ENCODE data around the gene ARID1A.

The ARID1A gene

GRCh38 chr1:26726784-26727183 lies 31.0 kb downstream of the ARID1A start:
- Histone ChIP-seq H3K79me2 (ENCODE audit: insufficient read depth, low read length) (peaks cover 99% of the 10 kb centered on the region), H3K4me2 (ENCODE audit: low read depth, low read length, poor library complexity, severe bottlenecking) (no peak overlapping the region), H3K4me3 (ENCODE audit: insufficient read depth, low read length, poor library complexity, severe bottlenecking) (no peak overlapping the region), H3K27ac (ENCODE audit: low read depth, low read length) (no peak overlapping the region), H3F3A (ENCODE audit: insufficient read depth) (peaks cover 17% of the 10 kb centered on the region; the same call in 1 of the 2 replicates), H3K9me2 (replicated peaks; ENCODE audit: insufficient read depth, low read length) (no peaks in the 10 kb centered on the region), H3K9ac (ENCODE audit: low read length) (no peak overlapping the region), H3K9me3 (ENCODE audit: insufficient read depth, low read length) (no peaks in the 10 kb centered on the region), H2AFZ (ENCODE audit: low read depth, low read length, severe bottlenecking) (no peak overlapping the region), H4K20me1 (ENCODE audit: low read depth, low read length) (peaks cover 29% of the 10 kb centered on the region), H3K27me3 (ENCODE audit: low read length) (no peaks in the 10 kb centered on the region), H3K36me3 (ENCODE audit: low read length) (peaks cover 19% of the 10 kb centered on the region)
- TF ChIP-seq EZH2phosphoT487 (conservative IDR thresholded peaks at IDR 0.05; ENCODE audit: low read length) (no peak), CTCF (IDR thresholded peaks at IDR 0.05; ENCODE audit: insufficient read depth, low read length, poor library complexity, severe bottlenecking) (no peak)

GRCh38 chr1:26727476-26727875 lies 31.7 kb downstream of the ARID1A start:
- no peaks in the 10 kb centered on the region for H3K9me3 ChIP-seq (ENCODE audit: insufficient read depth, low read length)
- H3F3A ChIP-seq (ENCODE audit: insufficient read depth) = peaks cover 16% of the 10 kb centered on the region; the same call in 1 of the 2 replicates
- H3K9ac ChIP-seq (ENCODE audit: low read length) = no peak overlapping the region
- TF ChIP-seq CTCF (IDR thresholded peaks at IDR 0.05; ENCODE audit: insufficient read depth, low read length, poor library complexity, severe bottlenecking) (no peak), EZH2phosphoT487 (conservative IDR thresholded peaks at IDR 0.05; ENCODE audit: low read length) (no peak)
- H3K79me2 ChIP-seq (ENCODE audit: insufficient read depth, low read length) = peaks cover 99% of the 10 kb centered on the region
- H2AFZ ChIP-seq (ENCODE audit: low read depth, low read length, severe bottlenecking) = no peak overlapping the region
- no peak overlapping the region for H3K4me2 ChIP-seq (ENCODE audit: low read depth, low read length, poor library complexity, severe bottlenecking)
- H3K9me2 ChIP-seq (replicated peaks; ENCODE audit: insufficient read depth, low read length) = no peaks in the 10 kb centered on the region
- H3K27me3 ChIP-seq (ENCODE audit: low read length) = no peaks in the 10 kb centered on the region
- H4K20me1 ChIP-seq (ENCODE audit: low read depth, low read length) = peaks cover 29% of the 10 kb centered on the region
- peaks cover 26% of the 10 kb centered on the region for H3K36me3 ChIP-seq (ENCODE audit: low read length)
- no peak overlapping the region for H3K27ac ChIP-seq (ENCODE audit: low read depth, low read length)
- H3K4me3 ChIP-seq (ENCODE audit: insufficient read depth, low read length, poor library complexity, severe bottlenecking) = no peak overlapping the region

- peaks cover 16% of the 10 kb centered on the region; the same call in 1 of the 2 replicates for H3F3A ChIP-seq (ENCODE audit: insufficient read depth)
- H3K79me2 ChIP-seq (ENCODE audit: insufficient read depth, low read length) = peaks cover 99% of the 10 kb centered on the region
- H3K27ac ChIP-seq (ENCODE audit: low read depth, low read length) = no peak overlapping the region
- no peaks in the 10 kb centered on the region for H3K27me3 ChIP-seq (ENCODE audit: low read length)
- no peak overlapping the region for H3K4me2 ChIP-seq (ENCODE audit: low read depth, low read length, poor library complexity, severe bottlenecking)
- no peak for TF ChIP-seq CTCF (IDR thresholded peaks at IDR 0.05; ENCODE audit: insufficient read depth, low read length, poor library complexity, severe bottlenecking)
- TF ChIP-seq EZH2phosphoT487 (conservative IDR thresholded peaks at IDR 0.05; ENCODE audit: low read length) = no peak
- peaks cover 29% of the 10 kb centered on the region for H4K20me1 ChIP-seq (ENCODE audit: low read depth, low read length)
- no peaks in the 10 kb centered on the region for H3K9me2 ChIP-seq (replicated peaks; ENCODE audit: insufficient read depth, low read length)
- H2AFZ ChIP-seq (ENCODE audit: low read depth, low read length, severe bottlenecking) = no peak overlapping the region
- H3K36me3 ChIP-seq (ENCODE audit: low read length) = peaks cover 36% of the 10 kb centered on the region
- H3K4me3 ChIP-seq (ENCODE audit: insufficient read depth, low read length, poor library complexity, severe bottlenecking) = no peak overlapping the region
- no peaks in the 10 kb centered on the region for H3K9me3 ChIP-seq (ENCODE audit: insufficient read depth, low read length)
- H3K9ac ChIP-seq (ENCODE audit: low read length) = no peak overlapping the region
Measured at GRCh38 chr1:26728645-26729044, 32.8 kb downstream of the ARID1A start.
